DMS 273 treated with DMSO at 0.1 percent for 48 hours (cell line): ENCODE data around the gene SIX5.

Experiments
- DNase-seq: peaks from one replicate; lab custom pipeline; 2025; lab: John Stamatoyannopoulos, UW

SIX5 gene

GRCh38 chr19:45792470-45793177 is 23.6 kb upstream of the SIX5 start, which contains the start of gene DMWD:
Gene DMWD, minus strand, starts transcription at chr19:45792845. Its CDS starts 89 bp downstream, at chr19:45792756.
- DNase-seq = peak; percentile 93

DNA sequence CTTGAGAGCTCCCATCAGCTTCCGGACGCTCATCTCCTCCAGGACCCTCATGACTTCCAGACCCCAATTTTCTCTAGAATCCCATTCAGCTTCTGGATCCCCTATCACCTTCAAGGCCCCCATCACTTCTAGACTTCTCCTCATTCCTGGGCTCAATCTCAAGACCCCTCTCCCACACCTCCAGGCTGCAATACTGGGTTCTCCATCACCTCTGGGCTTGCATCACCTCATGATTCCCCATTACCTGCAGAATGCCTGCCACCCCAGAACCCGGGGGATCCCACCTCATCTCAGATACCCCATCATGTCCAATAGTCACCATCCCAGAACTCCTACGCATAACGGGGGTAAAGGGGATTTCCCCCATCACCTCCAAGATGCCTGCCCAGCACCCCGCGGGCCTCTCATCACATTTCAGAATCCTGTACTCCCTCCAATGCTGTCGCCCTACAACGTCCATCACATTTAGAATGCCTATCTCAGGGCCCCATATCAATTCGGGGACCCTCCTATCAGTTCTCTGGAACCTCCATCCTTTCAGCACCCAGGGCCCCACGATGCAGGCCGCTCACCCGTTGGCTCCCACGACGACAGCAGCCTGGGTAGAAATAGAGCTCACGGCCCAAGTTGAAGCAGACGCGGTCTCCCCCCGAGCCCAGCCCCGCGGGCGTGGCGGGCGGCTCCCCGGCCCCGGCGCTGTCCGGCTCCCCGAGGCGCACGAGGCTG is 22.9 kb upstream of the SIX5 start:
- no peak for DNase-seq

DNA sequence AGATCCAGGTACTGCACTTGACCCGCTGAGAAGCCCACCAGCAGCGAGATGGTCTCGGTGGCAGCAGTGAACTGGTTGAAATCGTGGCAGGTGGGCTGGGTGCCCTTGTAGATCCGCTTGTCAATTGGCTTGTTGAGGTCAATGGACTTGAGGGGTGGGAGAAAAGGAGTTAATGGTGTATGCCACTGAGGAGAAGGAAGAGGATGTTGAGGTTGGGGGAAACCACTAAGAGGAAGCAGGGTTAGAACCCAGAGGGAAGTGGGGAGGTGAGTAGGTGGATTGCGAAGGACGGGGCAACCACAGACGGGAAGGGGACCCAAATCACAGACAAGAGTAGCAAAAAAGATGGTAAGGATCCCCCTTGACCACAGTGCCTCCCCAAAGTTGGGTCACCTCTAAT is 21.9 kb upstream of the SIX5 start:
- DNase-seq = no peak

DNA sequence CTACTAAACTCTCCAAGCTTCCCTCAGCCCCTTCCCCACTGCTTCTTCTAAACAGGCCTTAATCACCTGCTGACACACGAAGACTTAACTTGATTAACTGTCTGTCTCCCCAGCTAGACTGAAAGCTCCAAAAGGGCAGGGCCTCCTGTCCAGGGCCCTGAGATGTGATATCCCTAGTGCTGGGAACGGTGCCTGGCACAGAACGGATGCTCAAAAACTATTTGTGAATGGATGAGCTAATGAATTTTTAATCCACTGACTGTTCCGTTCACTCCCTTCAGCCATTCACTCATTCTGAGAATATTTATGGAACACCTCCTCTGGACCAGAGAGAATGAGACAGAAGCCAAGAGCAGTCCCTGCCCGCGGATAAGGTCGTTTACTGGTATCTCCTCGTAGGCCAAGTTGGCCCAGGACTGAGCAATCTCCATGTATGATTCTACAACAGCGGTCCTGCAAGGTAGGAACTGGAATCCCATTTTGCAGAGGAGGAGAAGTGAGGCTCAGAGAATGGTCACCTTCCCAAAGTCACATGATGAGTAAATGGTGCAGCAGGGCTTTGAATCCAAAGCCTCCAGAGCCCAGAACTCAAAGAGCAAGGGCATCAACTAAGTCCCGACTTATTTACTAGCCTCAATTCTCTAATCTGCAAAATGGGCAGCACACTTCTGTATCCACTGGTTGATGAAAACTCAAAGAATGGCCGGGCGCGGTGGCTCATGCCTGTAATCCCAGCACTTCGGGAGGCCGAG is 20.2 kb upstream of the SIX5 start:
- DNase-seq = no peak

DNA sequence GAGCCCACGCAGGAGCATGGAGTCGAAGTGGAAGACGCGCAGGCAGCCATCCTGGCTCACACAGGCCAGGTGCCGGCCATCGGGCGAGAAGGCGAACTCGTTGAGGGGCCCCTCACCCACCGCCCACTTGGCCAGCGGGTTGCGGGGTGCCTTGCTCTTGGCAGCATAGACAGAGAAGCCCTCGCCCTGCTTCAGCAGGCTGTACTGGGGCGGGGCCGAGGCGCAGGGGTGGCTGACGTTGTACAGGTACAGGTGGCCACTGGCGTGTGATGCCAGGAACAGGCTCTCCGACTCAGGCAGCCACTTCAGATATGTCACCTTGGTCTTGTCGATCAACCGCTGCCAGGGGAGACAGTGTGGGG is 17.5 kb upstream of the SIX5 start:
- DNase-seq = no peak

DNA sequence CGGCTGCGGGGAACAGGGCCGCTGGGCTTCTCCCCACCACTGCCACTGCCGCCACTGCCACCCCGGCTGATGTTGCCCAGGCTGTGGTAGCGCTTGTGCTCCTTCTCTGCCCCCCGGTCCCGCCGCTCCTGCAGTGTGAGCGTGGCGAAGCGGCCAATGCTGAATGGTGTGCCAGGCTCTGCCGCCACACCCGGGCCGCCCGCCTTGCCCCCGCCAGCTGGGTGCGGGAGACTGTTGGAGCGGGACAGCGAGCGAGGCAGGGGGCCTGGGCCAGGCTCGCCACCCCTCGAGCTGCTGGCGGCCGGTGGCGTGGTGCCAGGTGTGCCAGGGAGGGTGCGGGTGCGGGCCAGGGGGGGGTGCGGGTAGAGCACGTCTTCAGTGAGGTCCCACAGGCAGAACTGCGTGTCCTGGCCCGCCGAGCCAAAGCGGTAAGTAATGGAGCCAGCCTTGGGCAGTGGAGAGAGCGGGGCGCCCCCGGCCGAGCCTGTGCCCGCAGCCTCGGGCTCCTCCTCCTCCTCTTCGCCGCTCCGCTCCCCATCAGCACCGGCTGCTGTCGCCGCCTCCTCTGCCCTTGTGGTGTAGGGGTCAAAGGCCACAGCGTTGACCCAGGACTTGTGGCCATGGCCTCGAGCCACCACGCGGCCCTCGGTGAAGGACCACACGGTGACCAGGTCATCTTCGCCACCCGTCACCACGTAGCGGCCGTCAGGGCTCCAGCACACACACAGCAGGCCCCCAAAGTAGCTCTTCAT is 16.9 kb upstream of the SIX5 start:
- DNase-seq = no peak

DNA sequence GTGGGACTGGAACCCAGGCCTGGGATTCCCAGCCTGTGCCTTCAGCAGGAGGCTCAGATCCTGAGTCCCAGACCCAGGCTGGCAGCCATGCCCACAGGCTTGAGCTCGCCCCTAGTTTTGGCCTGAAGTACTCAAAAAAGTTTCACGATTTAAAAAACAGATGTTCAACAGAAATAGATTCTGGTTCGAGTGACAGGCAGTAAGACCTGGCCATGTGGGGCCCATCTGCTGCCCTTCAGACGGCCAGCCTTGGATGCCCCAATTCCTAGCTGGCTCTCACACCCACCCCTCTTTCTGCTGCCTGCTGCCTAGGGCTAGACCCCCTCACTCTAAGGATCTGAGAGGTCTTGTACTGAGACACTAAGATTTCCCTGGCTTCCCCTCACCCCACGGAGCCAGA is 16.0 kb upstream of the SIX5 start:
- DNase-seq = peak; percentile 76

- no peak for DNase-seq
Observed at GRCh38 chr19:45784096-45784495, 15.0 kb upstream of the SIX5 start.

DNA sequence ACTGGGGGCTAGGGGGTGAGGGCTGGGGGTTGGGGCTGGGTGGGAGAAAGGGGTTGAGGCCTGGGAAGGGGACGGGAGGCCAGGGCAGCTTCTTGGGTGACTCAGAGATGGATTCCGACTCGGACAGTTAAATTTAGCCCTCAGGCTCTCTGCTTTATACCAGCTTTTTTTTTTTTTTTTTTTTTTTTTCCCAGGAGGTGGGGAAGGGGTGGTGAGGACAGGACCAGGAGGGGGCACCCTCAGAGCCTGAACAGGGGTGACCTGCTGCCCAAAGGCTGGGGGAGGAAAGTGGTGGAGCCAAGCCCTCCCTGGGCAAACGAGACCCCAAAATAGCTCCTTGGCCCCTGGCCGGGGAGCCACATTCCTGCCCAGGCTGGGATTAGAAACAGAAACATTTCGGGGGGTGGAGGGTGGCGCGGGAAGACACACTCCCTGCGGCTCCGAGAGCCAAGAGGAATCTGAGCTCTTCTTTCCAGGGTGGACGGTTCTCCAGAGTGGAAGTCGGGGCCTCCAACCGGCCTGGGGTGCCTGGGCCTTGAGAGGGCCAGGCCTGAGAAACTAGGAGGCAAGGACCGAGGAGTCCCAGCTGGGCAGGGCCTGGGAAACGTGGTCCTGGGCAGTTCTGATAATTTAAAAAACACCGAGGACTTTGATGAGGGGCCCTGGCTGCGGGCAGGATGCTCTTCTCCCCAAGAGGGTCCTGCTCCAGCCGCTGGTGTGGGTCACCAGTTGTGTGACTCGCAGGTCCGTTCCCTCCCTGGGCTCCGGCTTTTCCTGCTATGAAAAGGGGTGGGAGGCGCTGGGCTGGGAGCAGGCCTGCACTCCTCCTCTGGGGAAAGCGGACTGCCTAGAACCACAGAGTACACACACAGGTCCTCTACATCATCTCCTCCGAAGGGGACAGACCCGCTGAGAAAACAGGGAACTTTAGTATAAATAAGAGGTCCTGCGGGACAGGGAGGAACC is 14.1 kb upstream of the SIX5 start:
- DNase-seq = no peak

GRCh38 chr19:45782162-45782691 is 13.2 kb upstream of the SIX5 start, which contains the start of gene DMPK:
Gene DMPK, minus strand, starts transcription at chr19:45782490. Its CDS starts 138 bp downstream, at chr19:45782352.
- no peak for DNase-seq

DNA sequence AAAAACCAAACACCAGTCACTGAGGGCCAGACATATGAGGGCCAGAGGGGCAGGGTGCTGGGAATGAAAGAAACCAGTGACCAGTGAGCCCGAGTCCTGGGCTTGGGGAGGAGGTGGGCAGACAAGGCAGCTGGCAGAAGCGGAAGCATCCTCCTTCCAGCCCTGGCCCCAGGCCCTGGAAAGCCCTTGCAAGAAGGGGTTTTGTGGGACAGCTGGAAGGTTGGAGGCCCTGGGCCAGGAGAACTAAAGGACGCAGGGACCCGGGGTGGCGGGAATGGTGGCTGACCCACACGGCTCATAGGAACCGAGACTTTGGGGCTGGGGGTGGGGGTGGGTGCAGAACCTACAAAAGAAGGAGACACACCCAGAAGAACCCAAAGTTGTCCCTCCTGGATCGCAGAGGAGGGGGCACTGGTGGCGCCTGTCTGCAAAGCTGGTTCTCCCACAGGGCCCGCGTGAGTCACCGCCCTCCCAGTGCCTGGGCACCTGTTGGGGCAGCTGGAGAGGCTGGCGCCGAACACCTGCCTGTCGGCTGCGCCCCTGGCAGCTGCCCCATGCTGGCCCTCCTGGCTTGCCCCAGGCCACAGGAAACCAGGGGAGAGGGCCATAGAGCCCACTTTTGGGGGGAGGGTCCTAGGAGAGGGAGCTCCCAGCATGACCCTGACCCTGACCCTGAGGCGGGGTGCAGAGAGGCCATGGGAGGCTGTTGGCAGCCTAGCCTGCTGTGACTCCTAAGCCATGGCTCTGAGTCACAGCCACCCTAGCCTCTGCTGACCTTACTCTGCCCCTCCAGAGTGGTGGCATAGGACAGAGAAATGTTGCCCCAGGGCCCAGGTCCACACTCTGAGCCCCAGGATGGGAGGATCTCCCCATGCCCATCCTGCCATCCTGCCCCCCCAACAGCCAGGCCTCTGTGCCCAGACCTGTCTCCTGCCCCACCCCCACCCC is 12.4 kb upstream of the SIX5 start:
- peak; percentile 51 for DNase-seq

- no peak for DNase-seq
Observed at GRCh38 chr19:45780448-45781213, 11.6 kb upstream of the SIX5 start.

DNA sequence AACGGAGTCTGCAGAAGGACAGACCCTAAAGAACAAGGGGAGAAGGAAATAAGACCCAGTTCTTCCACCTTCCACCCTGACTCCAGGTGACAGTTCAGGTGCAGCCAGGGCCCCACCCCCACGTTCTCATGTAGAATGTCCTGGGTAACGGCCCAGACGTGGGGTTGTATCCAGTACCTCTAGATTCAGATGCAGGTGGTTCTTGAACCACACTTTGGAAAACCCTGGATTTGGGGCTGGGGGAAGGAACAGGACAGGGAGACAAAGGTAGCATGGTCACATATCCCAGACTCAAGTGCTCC is 11.0 kb upstream of the SIX5 start:
- DNase-seq = no peak

GRCh38 chr19:45779231-45780145 is 10.4 kb upstream of the SIX5 start:
- DNase-seq = no peak

- no peak for DNase-seq
Observed at GRCh38 chr19:45778010-45778661, 9.1 kb upstream of the SIX5 start.

GRCh38 chr19:45777395-45777961 is 8.4 kb upstream of the SIX5 start:
- DNase-seq = no peak

DNA sequence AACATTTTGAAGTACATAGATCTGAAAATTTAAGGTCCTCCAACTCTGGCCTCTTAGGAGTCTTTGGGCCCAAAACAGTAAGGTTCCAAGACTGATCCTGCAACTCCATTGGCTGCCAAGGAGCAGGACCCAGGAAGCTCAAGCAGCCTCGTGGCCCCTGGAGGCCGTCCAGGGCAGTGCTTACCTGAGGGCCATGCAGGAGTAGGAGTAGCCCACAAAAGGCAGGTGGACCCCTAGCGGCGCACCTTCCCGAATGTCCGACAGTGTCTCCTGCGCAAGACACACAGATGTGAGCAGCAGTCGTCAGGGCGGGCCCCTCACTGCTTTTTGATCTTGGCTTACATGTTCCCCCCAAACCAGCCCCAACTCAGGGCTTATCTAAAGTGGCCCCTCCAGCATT is 5.7 kb upstream of the SIX5 start:
- no peak for DNase-seq
